ENCODE results near the gene CNKSR3. TPM values are rescaled to one million over a fixed set of nuclear protein-coding genes. Genes with fewer than 3 reads are reported as not detected.
A peak's percentile ranks its signal among the peaks of the same experiment; 100 is the strongest.

CNKSR3 gene
- polyA plus RNA-seq, 4 donors: 57.4 to 61.0 (median 59.0) TPM

GRCh38 chr6:154428897-154429296, 81.6 kb downstream of the CNKSR3 start:
- no peak for DNase-seq (ENCODE audit: low read depth in 4 of 4, low spot score in 2 of 4)

GRCh38 chr6:154427446-154427845, 83.0 kb downstream of the CNKSR3 start:
- DNase-seq (ENCODE audit: low read depth in 4 of 4, low spot score in 2 of 4): no peak

- no peak for DNase-seq (ENCODE audit: low read depth in 4 of 4, low spot score in 2 of 4)
Observed at GRCh38 chr6:154426997-154427396, 83.5 kb downstream of the CNKSR3 start.

GRCh38 chr6:154425034-154425433, 85.5 kb downstream of the CNKSR3 start:
- no peak for DNase-seq (ENCODE audit: low read depth in 4 of 4, low spot score in 2 of 4)

GRCh38 chr6:154414021-154414813, 96.3 kb downstream of the CNKSR3 start:
- DNase-seq (ENCODE audit: low read depth in 4 of 4, low spot score in 2 of 4): no peak

- DNase-seq (ENCODE audit: low read depth in 4 of 4, low spot score in 2 of 4): no peak
Observed at GRCh38 chr6:154412106-154412820, 98.2 kb downstream of the CNKSR3 start.

GRCh38 chr6:154411076-154411475, 99.4 kb downstream of the CNKSR3 start:
- no peak for DNase-seq (ENCODE audit: low read depth in 4 of 4, low spot score in 2 of 4)

- peak; percentile 41 to 81 (median 75) for DNase-seq (ENCODE audit: low read depth in 4 of 4, low spot score in 2 of 4)
Observed at GRCh38 chr6:154410619-154411072, 99.8 kb downstream of the CNKSR3 start.

- no peak for DNase-seq (ENCODE audit: low read depth in 4 of 4, low spot score in 2 of 4)
Observed at GRCh38 chr6:154408891-154409500, 101.5 kb downstream of the CNKSR3 start.

- no peak for DNase-seq (ENCODE audit: low read depth in 4 of 4, low spot score in 2 of 4)
Observed at GRCh38 chr6:154407440-154407839, 103.0 kb downstream of the CNKSR3 start.

GRCh38 chr6:154406869-154407268, 103.6 kb downstream of the CNKSR3 start:
- no peak for DNase-seq (ENCODE audit: low read depth in 4 of 4, low spot score in 2 of 4)

- DNase-seq (ENCODE audit: low read depth in 4 of 4, low spot score in 2 of 4): no peak
Observed at GRCh38 chr6:154406301-154406700, 104.2 kb downstream of the CNKSR3 start.

GRCh38 chr6:154404791-154405400, 105.6 kb downstream of the CNKSR3 start:
- DNase-seq (ENCODE audit: low read depth in 4 of 4, low spot score in 2 of 4): no peak

- DNase-seq (ENCODE audit: low read depth in 4 of 4, low spot score in 2 of 4): no peak
Observed at GRCh38 chr6:154403788-154404187, 106.7 kb downstream of the CNKSR3 start.

GRCh38 chr6:154402081-154402780, 108.3 kb downstream of the CNKSR3 start:
- no peak for DNase-seq (ENCODE audit: low read depth in 4 of 4, low spot score in 2 of 4)

GRCh38 chr6:154399097-154399496, 111.4 kb downstream of the CNKSR3 start:
- no peak for DNase-seq (ENCODE audit: low read depth in 4 of 4, low spot score in 2 of 4)

GRCh38 chr6:154397491-154398195, 112.8 kb downstream of the CNKSR3 start:
- no peak for DNase-seq (ENCODE audit: low read depth in 4 of 4, low spot score in 2 of 4)

GRCh38 chr6:154395878-154396277, 114.6 kb downstream of the CNKSR3 start:
- DNase-seq (ENCODE audit: low read depth in 4 of 4, low spot score in 2 of 4): no peak

- no peak for DNase-seq (ENCODE audit: low read depth in 4 of 4, low spot score in 2 of 4)
Observed at GRCh38 chr6:154395316-154395715, 115.2 kb downstream of the CNKSR3 start.

- DNase-seq (ENCODE audit: low read depth in 4 of 4, low spot score in 2 of 4): no peak
Observed at GRCh38 chr6:154394571-154394970, 115.9 kb downstream of the CNKSR3 start.
